NOMO-1 treated with DMSO at 0.1 percent for 48 hours (cell line): ENCODE results near the gene LRMDA.
A peak's percentile ranks its signal among the peaks of the same experiment; 100 is the strongest.

Experiments
- DNase-seq: peaks from one replicate; lab custom pipeline; 2025; ENCODE audit not compliant: unreplicated experiment; lab: John Stamatoyannopoulos, UW

LRMDA gene

DNA sequence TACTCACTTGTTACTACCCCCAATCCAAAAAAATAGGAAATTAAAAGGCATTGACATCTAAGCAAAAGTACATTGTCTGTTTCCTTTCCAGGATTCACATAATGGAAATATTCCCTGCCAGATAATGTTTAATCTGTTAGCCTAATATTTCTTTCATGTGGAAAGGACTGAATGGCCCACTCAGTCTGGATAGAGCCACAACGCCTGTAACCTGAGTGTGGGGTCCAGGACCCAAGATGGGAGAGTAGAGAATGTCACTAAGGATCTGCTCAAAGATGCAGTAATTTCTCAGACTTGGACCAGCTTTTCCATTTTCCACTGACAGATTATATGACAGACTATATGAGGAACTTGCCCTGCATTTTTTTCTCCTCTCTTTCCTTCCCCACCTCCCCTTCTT, 1117.3 kb downstream of the LRMDA start:
- no peak for DNase-seq

GRCh38 chr10:76549171-76549570, 1117.7 kb downstream of the LRMDA start:
- DNase-seq, result no peak

- DNase-seq, result no peak
Observed at GRCh38 chr10:76550806-76551205, 1119.4 kb downstream of the LRMDA start.

- peak; percentile 5 for DNase-seq
Observed at GRCh38 chr10:76552091-76552873, 1120.9 kb downstream of the LRMDA start.

DNA sequence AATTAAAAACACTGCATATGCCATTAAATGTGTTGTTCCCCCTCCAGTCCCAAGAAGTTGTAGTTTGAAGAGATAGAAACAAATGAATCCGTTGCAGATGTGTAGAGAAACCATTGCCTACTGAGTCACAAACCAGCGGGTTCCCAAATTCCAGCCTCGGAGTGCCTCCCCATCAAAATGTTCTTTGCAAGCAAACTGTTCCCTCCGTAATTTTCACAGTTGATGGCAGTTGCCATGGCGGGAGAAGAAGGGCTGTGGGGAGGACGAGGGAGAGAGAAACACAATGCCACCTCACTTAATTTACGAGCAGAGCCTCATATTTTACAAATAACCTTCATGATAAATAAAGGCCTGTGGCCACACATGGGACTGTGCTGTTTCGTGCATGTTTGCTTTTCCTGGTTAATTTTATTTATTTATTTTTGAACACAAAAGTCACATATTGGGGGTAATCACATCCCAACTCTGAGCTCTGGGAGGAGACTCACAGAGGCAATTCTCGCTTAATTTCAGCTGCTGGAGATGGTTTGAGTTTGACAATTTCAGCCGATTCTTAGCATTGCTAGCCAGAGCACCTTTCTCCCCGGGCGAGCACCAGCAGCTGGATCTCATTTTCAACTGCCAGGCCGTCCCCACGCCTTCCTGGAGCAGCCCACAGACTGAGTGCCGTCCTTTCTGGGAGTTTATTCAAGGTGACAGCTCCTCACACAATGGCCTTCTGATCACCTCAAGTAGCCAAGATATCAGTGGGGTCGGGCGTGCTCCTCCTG, 1122.0 kb downstream of the LRMDA start:
- DNase-seq, result no peak

- DNase-seq, result no peak
Observed at GRCh38 chr10:76554033-76554408, 1122.6 kb downstream of the LRMDA start.

- no peak for DNase-seq
Observed at GRCh38 chr10:76554478-76554877, 1123.1 kb downstream of the LRMDA start.

GRCh38 chr10:76555067-76555670, 1123.7 kb downstream of the LRMDA start:
- no peak for DNase-seq

DNA sequence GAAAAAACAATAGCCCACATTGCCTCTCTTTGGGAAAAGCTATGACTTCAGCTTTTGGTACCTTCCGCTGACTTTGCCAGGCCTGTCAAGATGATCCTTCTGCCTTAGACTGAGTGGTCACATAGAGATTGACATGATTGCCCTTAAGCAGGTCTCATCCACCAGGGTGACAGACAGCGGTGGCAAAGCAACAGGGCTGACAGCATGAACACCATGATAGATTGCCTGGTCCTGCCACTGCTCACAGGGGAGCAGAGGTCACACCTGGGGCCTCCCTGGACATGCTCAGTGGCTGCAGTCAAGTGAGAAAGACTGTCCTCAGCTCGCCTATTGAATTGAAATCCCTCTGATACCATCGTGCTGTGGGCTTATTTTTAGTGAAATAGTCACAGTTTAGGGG, 1125.9 kb downstream of the LRMDA start:
- no peak for DNase-seq

GRCh38 chr10:76558586-76558985, 1127.2 kb downstream of the LRMDA start:
- DNase-seq, result no peak

DNA sequence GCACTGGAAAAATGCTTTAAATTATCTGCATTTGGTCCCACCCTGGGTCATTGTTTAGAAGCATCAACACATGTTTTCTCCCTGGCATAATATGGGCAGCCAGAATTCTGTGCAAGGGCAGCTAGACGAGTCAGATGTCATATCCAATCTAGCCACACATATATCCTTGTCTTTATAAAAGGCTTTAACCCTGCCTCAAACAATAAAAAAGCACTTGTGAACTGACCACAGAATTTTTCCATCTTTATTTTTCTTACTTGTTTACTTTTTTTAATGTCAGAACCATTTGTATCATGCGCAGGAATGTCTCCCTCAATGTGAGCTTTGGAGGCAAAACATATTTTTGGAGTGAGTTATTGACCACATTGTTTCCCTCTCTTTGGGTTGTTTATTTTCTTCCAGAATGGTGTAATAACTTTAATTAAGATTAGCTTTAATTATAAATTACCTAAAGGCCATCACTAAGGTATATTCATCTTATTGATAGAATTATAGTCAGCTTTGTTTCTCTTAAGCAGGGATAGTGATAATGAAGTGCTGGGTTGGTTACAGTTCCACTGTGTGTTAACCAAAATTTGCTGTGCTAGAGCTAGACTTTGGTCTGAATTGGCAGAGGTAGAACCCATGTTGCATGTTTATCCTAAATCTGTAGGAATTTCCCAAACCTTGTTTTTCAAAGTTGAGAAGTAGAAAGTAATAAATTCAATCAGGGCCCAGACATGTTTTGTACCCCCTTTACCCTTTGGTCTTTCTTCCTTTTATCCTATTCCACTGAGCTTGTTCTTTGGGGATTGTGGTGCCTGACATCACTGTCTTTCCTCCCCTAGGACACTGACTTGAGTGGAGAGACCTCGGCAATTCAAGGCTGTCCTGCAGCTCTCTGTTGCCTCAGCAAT, 1127.8 kb downstream of the LRMDA start:
- DNase-seq, result no peak

DNA sequence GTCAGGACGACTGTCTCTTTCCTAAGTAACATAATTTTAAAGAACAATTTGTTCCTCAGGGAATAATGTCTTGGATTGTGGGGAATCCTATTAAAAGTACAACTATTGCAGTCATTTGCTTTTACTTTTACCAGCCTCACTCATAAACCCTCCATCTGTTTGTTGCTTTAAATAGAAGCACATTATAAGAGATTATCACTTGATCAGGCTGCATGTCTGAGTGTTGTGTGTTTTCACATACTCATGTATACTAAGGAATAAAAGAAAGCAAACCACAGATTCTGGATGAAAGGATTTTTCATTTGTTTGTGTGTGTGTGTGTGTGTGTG, 1128.4 kb downstream of the LRMDA start:
- DNase-seq, result no peak

- DNase-seq, result no peak
Observed at GRCh38 chr10:76560338-76560737, 1128.9 kb downstream of the LRMDA start.

- DNase-seq, result no peak
Observed at GRCh38 chr10:76563286-76563685, 1131.9 kb downstream of the LRMDA start.

DNA sequence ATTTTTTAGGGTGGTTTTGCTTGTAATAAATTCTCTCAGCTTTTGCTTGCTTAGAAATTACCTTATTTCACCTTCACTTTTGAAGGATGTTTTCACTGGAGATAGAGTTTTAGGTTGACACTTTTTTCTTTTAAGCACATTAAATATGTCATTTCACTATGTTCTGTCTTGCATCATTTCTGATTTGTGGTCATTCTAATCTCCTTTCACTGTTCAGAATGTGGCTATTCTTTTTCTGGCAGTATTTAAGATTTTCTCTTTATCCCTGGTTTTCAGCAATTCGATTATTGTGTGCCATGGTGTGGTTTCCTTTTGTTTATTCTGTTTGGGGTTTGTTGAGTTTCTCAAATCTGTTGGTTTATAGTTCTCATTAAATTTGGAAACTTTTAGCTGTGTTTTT, 1140.6 kb downstream of the LRMDA start:
- DNase-seq, result no peak

DNA sequence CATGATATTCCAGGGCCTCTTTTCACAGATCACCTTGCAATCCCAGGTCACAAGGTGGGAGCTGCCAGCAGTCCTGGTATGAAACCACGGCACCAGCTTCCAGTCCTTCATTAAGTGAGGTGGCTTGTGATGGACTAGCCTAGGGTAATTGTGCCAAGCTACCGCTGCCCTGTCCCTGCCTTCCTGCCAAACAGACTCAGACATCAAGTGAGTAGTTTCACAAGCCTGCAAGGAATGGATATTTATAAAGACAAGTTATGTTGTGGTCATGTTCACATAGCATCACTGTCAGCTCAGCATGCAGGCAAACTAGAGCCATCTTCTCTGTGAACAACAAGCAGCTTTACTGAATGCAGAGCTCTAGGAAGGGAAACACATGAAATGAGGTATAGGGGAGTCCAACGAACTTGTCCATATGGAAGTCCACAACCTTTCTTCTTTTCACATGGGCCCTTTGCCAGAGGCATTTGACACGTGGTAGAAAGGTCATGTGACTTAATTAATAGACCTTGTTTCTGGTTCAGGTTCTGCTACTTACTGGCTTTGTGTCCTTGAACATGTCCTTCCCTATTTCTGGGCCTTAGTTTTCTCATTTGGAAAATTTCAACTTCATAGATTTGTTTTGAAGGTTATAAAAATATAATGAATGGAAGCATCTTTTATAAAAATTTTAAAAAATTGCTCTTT, 1145.0 kb downstream of the LRMDA start:
- no peak for DNase-seq

- no peak for DNase-seq
Observed at GRCh38 chr10:76577455-76577854, 1146.0 kb downstream of the LRMDA start.

DNA sequence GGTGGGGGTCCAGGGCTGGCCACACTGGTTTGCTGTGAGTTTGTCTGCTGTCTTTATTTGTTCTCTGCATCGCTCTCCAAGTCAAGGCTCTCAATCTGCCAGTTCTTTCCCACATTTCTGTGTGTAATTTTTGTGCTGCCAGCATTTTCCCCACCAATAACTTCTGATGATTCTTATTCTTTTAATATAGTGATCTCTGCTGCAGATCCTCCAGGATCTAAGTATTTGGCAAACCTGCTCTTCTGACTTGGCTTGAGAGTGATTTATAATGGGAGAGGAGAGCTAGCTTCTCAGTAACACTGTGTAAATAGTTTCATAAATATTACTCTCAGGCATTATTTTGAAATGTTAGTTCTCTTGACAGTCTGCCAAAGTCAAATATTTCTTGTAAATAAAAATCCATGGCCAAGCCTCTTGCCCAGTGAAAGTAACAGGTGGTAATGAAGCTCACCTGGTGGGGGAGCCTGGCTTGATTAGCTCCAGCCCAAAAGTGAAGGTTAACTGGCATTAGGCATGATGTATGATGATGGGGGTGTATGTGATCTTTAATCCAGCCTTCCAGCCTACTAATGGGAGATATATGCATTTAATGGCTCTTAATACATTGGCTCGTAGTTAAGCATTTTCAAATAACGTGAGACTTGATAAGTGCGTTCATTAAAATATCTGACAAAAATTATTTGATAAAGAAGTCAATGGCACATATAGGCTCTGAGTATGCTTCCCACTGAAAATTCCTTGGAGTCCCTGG, 1150.3 kb downstream of the LRMDA start:
- no peak for DNase-seq

DNA sequence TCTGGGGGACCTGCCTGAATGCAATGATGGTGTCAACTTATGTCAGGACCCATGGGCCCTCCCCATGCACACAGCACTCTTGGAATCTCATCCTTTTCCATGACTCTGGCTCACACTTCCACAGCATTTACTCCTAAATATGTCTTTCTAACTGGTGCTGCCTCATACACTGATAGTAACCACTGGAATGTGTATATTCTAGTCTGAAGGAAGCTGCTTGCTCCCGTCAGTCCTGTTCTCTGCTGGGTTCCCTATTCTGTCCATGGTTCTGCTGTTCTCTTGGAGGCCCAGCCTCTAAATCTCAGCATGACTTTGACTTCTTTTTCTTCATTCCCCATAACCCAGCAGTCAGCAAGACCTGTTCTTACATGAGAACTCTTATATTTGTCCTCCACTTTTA, 1151.1 kb downstream of the LRMDA start:
- no peak for DNase-seq

GRCh38 chr10:76583711-76584161, 1152.3 kb downstream of the LRMDA start:
- DNase-seq, result no peak
